Middle frontal gyrus (tissue), 1 donor: ENCODE results near the gene SNHG17.

Source experiments
- DNase-seq: peaks from one replicate; pipeline ENCODE4 v3.0.0-alpha.2; 2015; ENCODE audit warnings: low spot score; ENCODE audit errors: extremely low spot score

The SNHG17 gene

DNA sequence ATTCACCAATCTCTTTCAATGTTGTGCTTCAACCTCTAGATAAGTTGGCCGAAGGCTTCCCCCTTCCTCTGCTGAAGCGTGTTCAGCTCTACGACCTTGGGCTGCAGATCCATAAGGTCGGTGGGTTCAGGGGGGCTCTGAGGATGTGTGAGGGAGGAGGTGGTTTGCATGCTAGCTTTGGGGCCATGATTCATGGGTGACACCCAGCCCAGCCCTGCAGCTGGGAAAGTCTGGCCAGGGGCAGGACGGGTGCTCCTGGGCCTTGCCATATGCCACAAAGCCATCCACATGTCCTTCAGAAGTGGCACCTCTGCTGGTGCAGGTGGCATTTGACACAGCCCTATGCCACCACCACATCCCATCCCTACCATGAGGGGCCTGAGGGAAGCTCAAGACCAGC lies 61.2 kb downstream of the SNHG17 start:
- no peak for DNase-seq

DNA sequence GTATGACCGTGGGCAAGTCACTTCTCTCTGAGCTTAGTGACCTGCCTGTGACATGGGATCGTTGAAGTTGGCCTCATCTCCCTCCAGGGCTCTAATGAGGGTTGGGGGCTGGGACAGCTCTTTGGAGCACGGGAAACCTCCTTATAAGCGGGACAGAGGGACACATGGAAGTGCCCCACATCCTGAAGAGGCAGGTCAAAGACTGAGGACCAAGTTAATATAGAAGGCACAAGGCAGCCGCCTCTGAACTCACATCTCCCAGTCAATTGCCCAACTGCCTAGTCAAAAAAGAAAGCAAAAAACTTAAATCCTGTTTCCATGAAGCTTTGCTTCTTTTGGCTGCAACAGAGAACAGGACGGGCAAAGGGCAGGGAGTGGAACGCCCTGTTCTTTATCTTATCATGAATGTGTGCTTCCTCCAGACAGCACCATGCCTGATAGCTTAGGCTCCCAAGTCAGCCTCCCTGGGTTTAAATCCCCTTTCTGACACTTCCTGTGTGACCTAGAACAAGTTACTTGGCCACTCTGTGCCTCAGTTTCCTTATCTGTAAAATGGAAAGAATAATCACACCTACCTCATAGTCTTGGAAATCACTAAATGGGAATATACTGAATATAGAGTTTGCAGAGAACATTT lies 61.8 kb downstream of the SNHG17 start:
- no peak for DNase-seq

DNA sequence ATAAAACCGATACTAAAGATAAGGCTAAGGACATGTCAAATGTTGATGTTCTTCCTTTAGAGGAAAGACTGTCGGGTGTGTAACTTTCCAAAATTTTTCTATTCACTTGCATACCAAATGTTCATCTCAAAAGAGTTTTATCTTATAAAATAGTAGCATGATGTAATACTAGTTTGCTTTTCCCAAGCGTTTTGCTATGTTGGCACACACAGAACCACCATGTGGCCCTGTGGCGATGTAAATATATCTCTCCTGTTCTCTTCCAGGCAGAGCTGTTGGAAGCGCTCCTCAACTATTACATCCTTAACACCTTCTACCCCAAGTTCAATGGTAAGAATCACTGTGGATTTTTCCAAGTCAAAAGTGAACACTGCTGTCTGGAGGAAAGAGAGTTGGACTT lies 62.3 kb downstream of the SNHG17 start:
- no peak for DNase-seq
